Mucosa of descending colon (tissue), 3 donors: ENCODE data around the gene SCTR. TPM values are rescaled to one million over a fixed set of nuclear protein-coding genes. Genes with fewer than 3 reads are reported as not detected.

Experiments
- ATAC-seq: fragments of 200-7000 bp; cut with Tn5 transposase; one replicate; pipeline ENCODE4 v1.9.1; 2020; ENCODE audit warnings: mild to moderate bottlenecking, moderate library complexity
- DNase-seq, 3 donors: peaks; one replicate each; pipeline ENCODE4 v3.0.0-alpha.2; 2020
- H3K36me3 ChIP-seq: fragments of 200-600 bp; one replicate; pipeline ENCODE4 v1.8.0; 2021; ENCODE audit warnings: low read depth, mild to moderate bottlenecking
- H3K4me1 ChIP-seq: fragments of 200-600 bp; one replicate; pipeline ENCODE4 v1.8.0; 2021; ENCODE audit warnings: low read depth, mild to moderate bottlenecking
- H3K4me3 ChIP-seq: fragments of 200-600 bp; one replicate; pipeline ENCODE4 v1.8.0; 2021; ENCODE audit warnings: mild to moderate bottlenecking
- H3K9me3 ChIP-seq: fragments of 200-600 bp; one replicate; pipeline ENCODE4 v1.8.0; 2021; ENCODE audit warnings: mild to moderate bottlenecking
- intact Hi-C, 2 donors: fragments of 100-400 bp; cut with DNase I in 1 of 2; cut with micrococcal nuclease in 1 of 2; formaldehyde crosslinking; loops; one replicate each; pipeline versions ENCODE4 v1.11.0 to v1.11.1; 2022; cut with DNase I, micrococcal nuclease
- total RNA-seq, 3 donors: library from RNA; stranded (reverse); fragmentation: NEBNext Ultra II Directional in 2 of 3; extraction: Animal tissue kit (Norgen Biotek cat#: 25700) in 2 of 3; gene quantifications; one replicate each; pipeline versions ENCODE4 v1.2.1 to v1.2.4, GENCODE V29; 2021 to 2023
- TF ChIP-seq, protein P1 (sequence below): fragments of 200-600 bp; IDR thresholded peaks from one replicate; pipeline ENCODE4 v1.8.0; 2022; ENCODE audit warnings: antibody characterized with exemption, mild to moderate bottlenecking
- donor health status: DM: no; HTN: no; CAD: no; lungs with moderate emphysema.
- donor health status: DM: no; HTN: no; CAD: no.
- donor health status: DM: no; HTN: yes; CAD: no.

SCTR gene
- total RNA-seq, 3 donors from 2014 or later = 0.25 to 0.32 TPM; not detected in 1

GRCh38 chr2:119483395-119483753 lies 40.9 kb downstream of the SCTR start:
- peaks cover 5% of the 10 kb centered on the region for H3K4me1 ChIP-seq

DNA sequence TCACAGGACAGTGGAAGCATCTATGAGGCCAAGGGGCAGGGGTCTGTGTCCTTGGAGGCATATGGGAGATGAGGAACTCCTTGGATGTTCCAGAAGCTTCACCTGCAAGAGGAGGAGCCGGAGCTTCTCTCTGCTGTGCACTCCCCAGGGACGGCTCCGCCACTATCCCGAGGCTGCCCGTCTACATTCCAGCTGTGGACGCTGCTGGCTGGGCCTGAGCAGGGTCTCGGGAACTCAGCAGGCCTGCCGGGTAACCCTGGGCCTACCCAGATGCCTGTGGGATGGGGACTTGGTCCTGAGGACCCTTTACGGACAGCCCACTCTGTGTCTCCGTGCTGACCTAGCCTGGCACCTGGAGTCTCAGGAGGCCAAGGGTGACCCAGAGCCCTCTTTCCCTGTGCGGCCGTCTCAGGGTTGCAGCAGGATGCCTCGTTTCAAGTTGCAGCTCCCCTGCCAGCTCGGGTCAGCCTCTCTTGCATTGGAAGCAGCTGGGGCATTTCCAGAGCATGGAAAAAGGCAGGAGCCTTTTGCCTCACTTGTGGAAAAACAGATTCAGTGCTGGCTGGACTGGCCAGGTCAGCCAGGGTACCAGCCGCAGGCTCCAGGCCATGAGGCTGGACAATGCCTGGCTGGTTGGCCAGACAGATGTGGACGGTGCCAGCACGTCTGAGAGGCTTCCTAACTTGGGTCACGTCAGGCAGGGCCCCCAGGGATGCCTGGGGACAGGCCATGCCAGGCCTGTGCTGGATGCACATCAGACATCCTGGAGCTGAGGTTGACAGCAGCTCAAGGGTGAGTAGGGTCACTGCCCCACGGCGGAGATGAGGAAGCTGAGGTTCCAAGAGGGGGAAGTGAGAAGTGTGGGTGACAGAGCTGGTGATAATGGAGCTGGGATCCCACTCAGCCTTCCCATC lies 41.5 kb downstream of the SCTR start:
- TF ChIP-seq, protein P1, sequence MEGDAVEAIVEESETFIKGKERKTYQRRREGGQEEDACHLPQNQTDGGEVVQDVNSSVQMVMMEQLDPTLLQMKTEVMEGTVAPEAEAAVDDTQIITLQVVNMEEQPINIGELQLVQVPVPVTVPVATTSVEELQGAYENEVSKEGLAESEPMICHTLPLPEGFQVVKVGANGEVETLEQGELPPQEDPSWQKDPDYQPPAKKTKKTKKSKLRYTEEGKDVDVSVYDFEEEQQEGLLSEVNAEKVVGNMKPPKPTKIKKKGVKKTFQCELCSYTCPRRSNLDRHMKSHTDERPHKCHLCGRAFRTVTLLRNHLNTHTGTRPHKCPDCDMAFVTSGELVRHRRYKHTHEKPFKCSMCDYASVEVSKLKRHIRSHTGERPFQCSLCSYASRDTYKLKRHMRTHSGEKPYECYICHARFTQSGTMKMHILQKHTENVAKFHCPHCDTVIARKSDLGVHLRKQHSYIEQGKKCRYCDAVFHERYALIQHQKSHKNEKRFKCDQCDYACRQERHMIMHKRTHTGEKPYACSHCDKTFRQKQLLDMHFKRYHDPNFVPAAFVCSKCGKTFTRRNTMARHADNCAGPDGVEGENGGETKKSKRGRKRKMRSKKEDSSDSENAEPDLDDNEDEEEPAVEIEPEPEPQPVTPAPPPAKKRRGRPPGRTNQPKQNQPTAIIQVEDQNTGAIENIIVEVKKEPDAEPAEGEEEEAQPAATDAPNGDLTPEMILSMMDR = no peak
- Histone ChIP-seq H3K4me3 (no peak overlapping the region), H3K36me3 (no peaks in the 10 kb centered on the region), H3K9me3 (no peaks in the 10 kb centered on the region), H3K4me1 (no peaks in the 10 kb centered on the region)
- ATAC-seq (no peak), DNase-seq (no peak)
- intact Hi-C loops = no loop called here

More at GRCh38 chr2:119483395-119483753, 40.9 kb downstream of the SCTR start:
- TF ChIP-seq, protein P1 = no peak
- Histone ChIP-seq H3K9me3 (no peaks in the 10 kb centered on the region), H3K36me3 (no peaks in the 10 kb centered on the region), H3K4me3 (no peak overlapping the region)
- intact Hi-C loops = no loop called here
- DNase-seq (no peak), ATAC-seq (no peak)

DNA sequence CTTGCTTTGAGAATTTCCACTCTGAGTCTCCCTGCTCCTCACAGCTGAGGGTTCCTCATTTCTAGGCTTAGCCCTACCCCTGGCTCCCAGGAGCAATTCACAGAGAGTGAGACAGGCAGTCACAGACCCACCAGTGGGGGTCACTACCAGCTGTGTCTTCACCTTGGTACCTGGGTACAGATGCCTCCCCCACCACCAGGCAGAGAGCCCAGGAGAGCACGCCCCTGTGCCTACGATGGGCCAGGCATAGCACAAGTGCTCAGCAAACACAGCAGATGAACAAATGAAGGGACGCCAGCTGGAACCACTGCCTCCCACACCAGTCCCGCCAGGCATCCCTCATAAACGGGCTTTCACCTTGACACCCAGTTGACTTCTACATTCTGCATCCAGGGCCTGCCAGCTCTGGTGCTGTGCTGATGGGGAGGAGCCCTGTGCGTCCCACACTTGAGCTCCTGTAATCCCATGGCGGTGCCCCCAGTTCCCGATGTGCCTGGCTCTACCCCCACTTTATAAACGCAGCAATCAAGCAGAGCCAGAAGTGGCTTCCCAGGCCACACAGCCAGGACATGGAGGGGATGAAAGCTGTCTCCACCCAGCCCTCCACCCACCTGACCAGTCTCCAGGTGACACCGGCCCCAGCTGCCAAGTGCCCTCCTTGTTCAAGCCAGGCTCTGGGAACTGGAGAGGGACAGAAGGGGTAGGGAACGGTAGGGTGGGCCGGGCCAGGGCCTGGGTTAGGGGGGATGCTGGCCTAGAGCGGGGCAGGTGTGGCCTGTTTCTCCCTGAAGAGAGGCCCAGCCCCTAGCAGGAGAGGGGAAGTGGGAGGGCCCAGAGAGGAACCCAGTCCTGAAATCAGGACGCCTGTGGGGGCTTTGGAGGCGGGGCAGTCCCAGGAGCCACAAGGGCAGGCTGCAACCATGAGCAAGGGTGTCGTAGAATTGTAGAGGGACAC lies 42.5 kb downstream of the SCTR start:
- no peaks in the 10 kb centered on the region for H3K36me3 ChIP-seq
- TF ChIP-seq, protein P1 = no peak
- intact Hi-C loops = no loop called here
- no peaks in the 10 kb centered on the region for H3K4me1 ChIP-seq
- DNase-seq (no peak), ATAC-seq (no peak)
- H3K9me3 ChIP-seq = no peaks in the 10 kb centered on the region
- no peak overlapping the region for H3K4me3 ChIP-seq

DNA sequence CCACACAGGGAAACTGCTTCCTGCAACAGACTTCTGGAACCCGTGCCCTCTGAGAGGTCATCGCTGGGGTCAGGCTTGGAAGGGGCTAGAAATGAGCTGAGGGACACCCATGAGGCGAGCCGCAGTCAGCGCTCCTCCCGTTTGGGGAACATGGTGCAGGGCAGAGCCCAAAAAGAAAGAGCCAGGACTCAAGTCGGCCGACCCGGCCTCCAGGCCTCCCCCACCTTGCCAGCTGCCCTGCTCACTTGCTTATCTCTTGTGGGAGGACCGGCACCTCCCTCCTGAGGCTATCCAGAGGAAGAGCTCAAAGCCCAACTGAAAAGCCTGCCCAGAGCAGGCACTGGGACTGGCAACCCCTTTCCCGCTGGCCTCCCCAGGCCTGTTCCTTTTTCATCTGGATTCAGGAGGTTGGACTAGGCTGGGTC lies 43.6 kb downstream of the SCTR start:
- Histone ChIP-seq H3K4me3 (no peak overlapping the region), H3K36me3 (no peaks in the 10 kb centered on the region), H3K4me1 (no peaks in the 10 kb centered on the region), H3K9me3 (no peaks in the 10 kb centered on the region)
- TF ChIP-seq, protein P1 = no peak
- intact Hi-C loops = no loop called here
- ATAC-seq (no peak), DNase-seq (no peak)

DNA sequence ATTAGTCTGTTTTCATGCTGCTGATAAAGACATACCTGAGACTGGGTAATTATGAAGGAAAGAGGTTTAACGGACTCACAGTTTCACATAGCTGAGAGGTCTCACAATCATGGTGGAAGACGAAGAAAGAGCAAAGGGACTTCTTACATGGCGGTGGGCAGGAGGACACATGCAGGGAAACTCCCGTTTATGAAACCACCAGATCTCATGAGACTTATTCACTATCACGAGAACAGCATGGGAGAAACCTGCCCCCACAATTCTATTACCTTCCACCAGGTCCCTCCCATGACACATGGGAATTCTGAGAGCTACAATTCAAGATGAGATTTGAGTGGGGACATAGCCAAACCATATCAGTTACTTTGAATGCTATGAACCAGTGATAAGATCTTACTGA lies 44.1 kb downstream of the SCTR start:
- Histone ChIP-seq H3K36me3 (no peaks in the 10 kb centered on the region), H3K9me3 (no peaks in the 10 kb centered on the region), H3K4me3 (no peak overlapping the region), H3K4me1 (no peaks in the 10 kb centered on the region)
- ATAC-seq = no peak
- intact Hi-C loops = no loop called here
- TF ChIP-seq, protein P1 = no peak
- DNase-seq = no peak
